Measurements from ENCODE around the gene BRD1.

The BRD1 gene

GRCh38 chr22:49768077-49768910 lies 59.4 kb downstream of the BRD1 start:
- no peak overlapping the region for H2AFZ ChIP-seq (ENCODE audit: low read depth, low read length)
- peaks cover 0 to under 1% of the 10 kb centered on the region in 2 experiments for H3K27me3 ChIP-seq (ENCODE audit: control insufficient read depth in 1 of 2, insufficient read depth in 1 of 2, low read length in 2 of 2)
- peak overlapping the region in 1 of 2 experiments; percentile 9 for H3K18ac ChIP-seq (ENCODE audit: low read depth in 1 of 2, low read length in 2 of 2)
- no peak overlapping the region for H3K4me3 ChIP-seq (ENCODE audit: insufficient read depth in 1 of 2, low read depth in 1 of 2, low read length in 2 of 2)
- no peak overlapping the region for H4K91ac ChIP-seq (ENCODE audit: low read length)
- H3K23ac ChIP-seq (ENCODE audit: low read length in 2 of 2), result no peak overlapping the region
- no peak overlapping the region for H2BK12ac ChIP-seq (ENCODE audit: low read length in 2 of 2)
- H3K4me1 ChIP-seq (ENCODE audit: control insufficient read depth, insufficient read depth, low read depth, low read length), result peaks cover 18% of the 10 kb centered on the region
- H3K9me3 ChIP-seq (ENCODE audit: control insufficient read depth, low read length), result peaks cover 2% of the 10 kb centered on the region
- H2AK5ac ChIP-seq (ENCODE audit: low read length, severe bottlenecking), result no peak overlapping the region
- H2BK15ac ChIP-seq (ENCODE audit: low read depth, poor library complexity, severe bottlenecking), result no peak overlapping the region
- no peak overlapping the region for H3K9ac ChIP-seq (ENCODE audit: low read length)
- H3K14ac ChIP-seq (ENCODE audit: low read length in 2 of 2), result no peak overlapping the region
- H3K79me1 ChIP-seq (replicated peaks; ENCODE audit: low read length, poor library complexity, severe bottlenecking), result peaks cover 12% of the 10 kb centered on the region
- H3K27ac ChIP-seq (ENCODE audit: low read length, poor library complexity, severe bottlenecking), result no peak overlapping the region
- H3K4me2 ChIP-seq (ENCODE audit: low read length, poor library complexity, severe bottlenecking), result no peak overlapping the region
- no peak overlapping the region for H3K4ac ChIP-seq (ENCODE audit: low read depth in 1 of 2, low read length in 2 of 2)
- H2BK5ac ChIP-seq (ENCODE audit: low read depth, low read length, poor library complexity, severe bottlenecking), result no peak overlapping the region
- peaks cover 14 to 26% of the 10 kb centered on the region in 2 experiments for H3K36me3 ChIP-seq (ENCODE audit: control insufficient read depth in 1 of 2, insufficient read depth in 2 of 2, low read depth in 1 of 2, low read length in 2 of 2)
- H2BK120ac ChIP-seq (ENCODE audit: low read depth, low read length), result no peak overlapping the region
- no peak overlapping the region for H4K8ac ChIP-seq (ENCODE audit: low read length)
- DNase-seq, result no peak
- WGBS, result 85% methylated on average over 15 of the region's 18 CpGs

- H3K9me3 ChIP-seq (ENCODE audit: control insufficient read depth, low read length), result peaks cover 2% of the 10 kb centered on the region
- no peak overlapping the region for H2BK120ac ChIP-seq (ENCODE audit: low read depth, low read length)
- H4K91ac ChIP-seq (ENCODE audit: low read length), result no peak overlapping the region
- H3K18ac ChIP-seq (ENCODE audit: low read depth in 1 of 2, low read length in 2 of 2), result no peak overlapping the region
- no peak overlapping the region for H2AK5ac ChIP-seq (ENCODE audit: low read length, severe bottlenecking)
- peak; percentile 69 for DNase-seq
- H4K8ac ChIP-seq (ENCODE audit: low read length), result no peak overlapping the region
- no peak overlapping the region for H3K9ac ChIP-seq (ENCODE audit: low read length)
- H3K4me2 ChIP-seq (ENCODE audit: low read length, poor library complexity, severe bottlenecking), result no peak overlapping the region
- H3K14ac ChIP-seq (ENCODE audit: low read length in 2 of 2), result no peak overlapping the region
- H3K79me1 ChIP-seq (replicated peaks; ENCODE audit: low read length, poor library complexity, severe bottlenecking), result peaks cover 11% of the 10 kb centered on the region
- 29% methylated on average over 5 of the region's 5 CpGs for WGBS
- H2BK15ac ChIP-seq (ENCODE audit: low read depth, poor library complexity, severe bottlenecking), result no peak overlapping the region
- no peak overlapping the region for H3K4me3 ChIP-seq (ENCODE audit: insufficient read depth in 1 of 2, low read depth in 1 of 2, low read length in 2 of 2)
- H2BK5ac ChIP-seq (ENCODE audit: low read depth, low read length, poor library complexity, severe bottlenecking), result no peak overlapping the region
- H3K4me1 ChIP-seq (ENCODE audit: control insufficient read depth, insufficient read depth, low read depth, low read length), result peaks cover 18% of the 10 kb centered on the region
- H2AFZ ChIP-seq (ENCODE audit: low read depth, low read length), result no peak overlapping the region
- peaks cover 7 to 22% of the 10 kb centered on the region in 2 experiments for H3K36me3 ChIP-seq (ENCODE audit: control insufficient read depth in 1 of 2, insufficient read depth in 2 of 2, low read depth in 1 of 2, low read length in 2 of 2)
- no peak overlapping the region for H3K27ac ChIP-seq (ENCODE audit: low read length, poor library complexity, severe bottlenecking)
- H3K27me3 ChIP-seq (ENCODE audit: control insufficient read depth in 1 of 2, insufficient read depth in 1 of 2, low read length in 2 of 2), result peaks cover 0 to 4% of the 10 kb centered on the region in 2 experiments
- no peak overlapping the region for H3K4ac ChIP-seq (ENCODE audit: low read depth in 1 of 2, low read length in 2 of 2)
- H3K23ac ChIP-seq (ENCODE audit: low read length in 2 of 2), result no peak overlapping the region
- no peak overlapping the region for H2BK12ac ChIP-seq (ENCODE audit: low read length in 2 of 2)
Measured at GRCh38 chr22:49767355-49768062, 60.2 kb downstream of the BRD1 start.

- Histone ChIP-seq H2AFZ (ENCODE audit: low read depth, low read length) (no peak overlapping the region), H3K9me3 (ENCODE audit: control insufficient read depth, low read length) (peaks cover 2% of the 10 kb centered on the region), H2BK12ac (ENCODE audit: low read length in 2 of 2) (no peak overlapping the region), H3K14ac (ENCODE audit: low read length in 2 of 2) (no peak overlapping the region), H3K79me1 (replicated peaks; ENCODE audit: low read length, poor library complexity, severe bottlenecking) (peaks cover 6% of the 10 kb centered on the region), H3K4ac (ENCODE audit: low read depth in 1 of 2, low read length in 2 of 2) (no peak overlapping the region), H3K4me3 (ENCODE audit: insufficient read depth in 1 of 2, low read depth in 1 of 2, low read length in 2 of 2) (no peak overlapping the region), H2BK15ac (ENCODE audit: low read depth, poor library complexity, severe bottlenecking) (no peak overlapping the region), H3K23ac (ENCODE audit: low read length in 2 of 2) (no peak overlapping the region), H3K9ac (ENCODE audit: low read length) (no peak overlapping the region), H3K4me2 (ENCODE audit: low read length, poor library complexity, severe bottlenecking) (no peak overlapping the region), H2AK5ac (ENCODE audit: low read length, severe bottlenecking) (no peak overlapping the region), H3K4me1 (ENCODE audit: control insufficient read depth, insufficient read depth, low read depth, low read length) (peaks cover 17% of the 10 kb centered on the region), H4K8ac (ENCODE audit: low read length) (no peak overlapping the region), H3K18ac (ENCODE audit: low read depth in 1 of 2, low read length in 2 of 2) (no peak overlapping the region), H2BK120ac (ENCODE audit: low read depth, low read length) (no peak overlapping the region), H4K91ac (ENCODE audit: low read length) (no peak overlapping the region), H2BK5ac (ENCODE audit: low read depth, low read length, poor library complexity, severe bottlenecking) (no peak overlapping the region), H3K27me3 (ENCODE audit: control insufficient read depth in 1 of 2, insufficient read depth in 1 of 2, low read length in 2 of 2) (peaks cover 0 to 4% of the 10 kb centered on the region in 2 experiments), H3K36me3 (ENCODE audit: control insufficient read depth in 1 of 2, insufficient read depth in 2 of 2, low read depth in 1 of 2, low read length in 2 of 2) (peaks cover 0 to 7% of the 10 kb centered on the region in 2 experiments), H3K27ac (ENCODE audit: low read length, poor library complexity, severe bottlenecking) (no peak overlapping the region)
- DNase-seq, result no peak
- WGBS, result 94% methylated on average over 11 of the region's 12 CpGs
Measured at GRCh38 chr22:49765951-49766350, 61.7 kb downstream of the BRD1 start.

GRCh38 chr22:49765091-49765771 lies 62.4 kb downstream of the BRD1 start:
- H2BK15ac ChIP-seq (ENCODE audit: low read depth, poor library complexity, severe bottlenecking), result no peak overlapping the region
- peaks cover 2% of the 10 kb centered on the region for H3K9me3 ChIP-seq (ENCODE audit: control insufficient read depth, low read length)
- H2BK120ac ChIP-seq (ENCODE audit: low read depth, low read length), result no peak overlapping the region
- no peak overlapping the region for H2AK5ac ChIP-seq (ENCODE audit: low read length, severe bottlenecking)
- no peak overlapping the region for H3K14ac ChIP-seq (ENCODE audit: low read length in 2 of 2)
- no peak overlapping the region for H3K4ac ChIP-seq (ENCODE audit: low read depth in 1 of 2, low read length in 2 of 2)
- no peak overlapping the region for H2BK12ac ChIP-seq (ENCODE audit: low read length in 2 of 2)
- H3K4me3 ChIP-seq (ENCODE audit: insufficient read depth in 1 of 2, low read depth in 1 of 2, low read length in 2 of 2), result no peak overlapping the region
- H2AFZ ChIP-seq (ENCODE audit: low read depth, low read length), result no peak overlapping the region
- 85% methylated on average over 17 of the region's 17 CpGs for whole genome bisulfite sequencing
- no peak overlapping the region for H3K27ac ChIP-seq (ENCODE audit: low read length, poor library complexity, severe bottlenecking)
- no peak overlapping the region for H4K91ac ChIP-seq (ENCODE audit: low read length)
- H3K4me2 ChIP-seq (ENCODE audit: low read length, poor library complexity, severe bottlenecking), result no peak overlapping the region
- DNase-seq, result no peak
- H2BK5ac ChIP-seq (ENCODE audit: low read depth, low read length, poor library complexity, severe bottlenecking), result no peak overlapping the region
- H3K23ac ChIP-seq (ENCODE audit: low read length in 2 of 2), result no peak overlapping the region
- no peak overlapping the region for H3K18ac ChIP-seq (ENCODE audit: low read depth in 1 of 2, low read length in 2 of 2)
- peaks cover 0 to 4% of the 10 kb centered on the region in 2 experiments for H3K27me3 ChIP-seq (ENCODE audit: control insufficient read depth in 1 of 2, insufficient read depth in 1 of 2, low read length in 2 of 2)
- peaks cover 1% of the 10 kb centered on the region for H3K79me1 ChIP-seq (replicated peaks; ENCODE audit: low read length, poor library complexity, severe bottlenecking)
- H3K9ac ChIP-seq (ENCODE audit: low read length), result no peak overlapping the region
- peaks cover 18% of the 10 kb centered on the region for H3K4me1 ChIP-seq (ENCODE audit: control insufficient read depth, insufficient read depth, low read depth, low read length)
- no peak overlapping the region for H4K8ac ChIP-seq (ENCODE audit: low read length)
- H3K36me3 ChIP-seq (ENCODE audit: control insufficient read depth in 1 of 2, insufficient read depth in 2 of 2, low read depth in 1 of 2, low read length in 2 of 2), result no peaks in the 10 kb centered on the region

Measured in mesenchymal stem cell (in vitro differentiated cells and primary cell).